T-helper 17 cell (primary cell): ENCODE data around the gene IL21R. TPM values are rescaled to one million over a fixed set of nuclear protein-coding genes. Genes with fewer than 3 reads are reported as not detected.

Experiments used
- ATAC-seq: fragments of 150-1000 bp; cut with Tn5 transposase; 2 replicates; pipeline ENCODE4 v1.10.0; 2021; ENCODE audit warnings: mild to moderate bottlenecking, moderate library complexity
- DNase-seq, 3 donors: peaks; one replicate each; pipeline versions ENCODE4 v3.0.0 to v3.0.0-alpha.2; 2020 to 2021
- H3K9me3 ChIP-seq: one replicate; pipeline ENCODE4 v1.7.0; 2013; ENCODE audit warnings: low read length, mild to moderate bottlenecking; ENCODE audit not compliant: control insufficient read depth, poor library complexity, severe bottlenecking
- H3K27ac Mint-ChIP-seq: one replicate; pipeline ENCODE4 v1.8.0; 2022; ENCODE audit warnings: mild to moderate bottlenecking, moderate library complexity, mixed read lengths
- H3K27me3 Mint-ChIP-seq: one replicate; pipeline ENCODE4 v1.8.0; 2022; ENCODE audit warnings: mixed read lengths
- H3K36me3 Mint-ChIP-seq: one replicate; pipeline ENCODE4 v1.8.0; 2022; ENCODE audit warnings: low read depth, mixed read lengths
- H3K4me1 Mint-ChIP-seq: one replicate; pipeline ENCODE4 v1.8.0; 2022; ENCODE audit warnings: mild to moderate bottlenecking, mixed read lengths
- H3K4me3 Mint-ChIP-seq: one replicate; pipeline ENCODE4 v1.8.0; 2022; ENCODE audit warnings: mild to moderate bottlenecking, moderate library complexity, mixed read lengths
- total RNA-seq, 4 donors: library from RNA in 2 of 4; stranded (reverse) in 2 of 4; gene quantifications; one replicate each; pipeline ENCODE4 v1.2.3 and lab custom pipeline; 2022 to 2026

Gene IL21R
- total RNA-seq, 2 donors from 2014 or later = 17.6 to 26.4 TPM

GRCh38 chr16:27439271-27440018 lies 37.5 kb downstream of the IL21R start:
- peaks cover 8% of the 10 kb centered on the region for H3K4me1 Mint-ChIP-seq
- peaks cover 15% of the 10 kb centered on the region for H3K36me3 Mint-ChIP-seq
- ATAC-seq (no peak), DNase-seq (peak in 1 of 3 donors; percentile 1)
- H3K9me3 ChIP-seq = no peaks in the 10 kb centered on the region
- H3K27ac Mint-ChIP-seq = peak overlapping the region; percentile 0
- no peak overlapping the region for H3K4me3 Mint-ChIP-seq
- H3K27me3 Mint-ChIP-seq = no peaks in the 10 kb centered on the region

- H3K4me1 Mint-ChIP-seq = peaks cover 13% of the 10 kb centered on the region
- H3K36me3 Mint-ChIP-seq = peaks cover 13% of the 10 kb centered on the region
- H3K4me3 Mint-ChIP-seq = no peak overlapping the region
- H3K27me3 Mint-ChIP-seq = no peaks in the 10 kb centered on the region
- DNase-seq (no peak), ATAC-seq (no peak)
- no peak overlapping the region for H3K27ac Mint-ChIP-seq
- H3K9me3 ChIP-seq = no peaks in the 10 kb centered on the region
These were observed 39.3 kb downstream of the IL21R start for GRCh38 chr16:27441276-27441675.

GRCh38 chr16:27441998-27442397 lies 40.0 kb downstream of the IL21R start:
- no peaks in the 10 kb centered on the region for H3K27me3 Mint-ChIP-seq
- no peak overlapping the region for H3K27ac Mint-ChIP-seq

GRCh38 chr16:27444015-27444414 lies 42.0 kb downstream of the IL21R start:
- H3K27ac Mint-ChIP-seq = no peak overlapping the region
- ATAC-seq (no peak), DNase-seq (no peak)
- no peak overlapping the region for H3K4me3 Mint-ChIP-seq
- H3K27me3 Mint-ChIP-seq = no peaks in the 10 kb centered on the region
- H3K9me3 ChIP-seq = no peaks in the 10 kb centered on the region
- peaks cover 28% of the 10 kb centered on the region for H3K4me1 Mint-ChIP-seq
- peaks cover 22% of the 10 kb centered on the region for H3K36me3 Mint-ChIP-seq

More at GRCh38 chr16:27441998-27442397, 40.0 kb downstream of the IL21R start:
- Mint-ChIP-seq H3K4me1 (peaks cover 18% of the 10 kb centered on the region), H3K36me3 (peaks cover 18% of the 10 kb centered on the region), H3K4me3 (no peak overlapping the region)
- ATAC-seq (no peak), DNase-seq (no peak)
- H3K9me3 ChIP-seq = no peaks in the 10 kb centered on the region

- H3K4me3 Mint-ChIP-seq = no peak overlapping the region
- H3K36me3 Mint-ChIP-seq = peaks cover 17% of the 10 kb centered on the region
- ATAC-seq (no peak), DNase-seq (peak in 1 of 3 donors; percentile 1)
- no peaks in the 10 kb centered on the region for H3K9me3 ChIP-seq
- H3K4me1 Mint-ChIP-seq = peaks cover 28% of the 10 kb centered on the region
- no peak overlapping the region for H3K27ac Mint-ChIP-seq
- no peaks in the 10 kb centered on the region for H3K27me3 Mint-ChIP-seq
These were observed 42.5 kb downstream of the IL21R start for GRCh38 chr16:27444470-27444869.

GRCh38 chr16:27445502-27446175 lies 43.7 kb downstream of the IL21R start:
- Mint-ChIP-seq H3K27me3 (no peaks in the 10 kb centered on the region), H3K36me3 (peaks cover 16% of the 10 kb centered on the region), H3K27ac (peak overlapping the region; percentile 90), H3K4me1 (peaks cover 36% of the 10 kb centered on the region), H3K4me3 (no peak overlapping the region)
- H3K9me3 ChIP-seq = no peaks in the 10 kb centered on the region
- ATAC-seq (no peak), DNase-seq (no peak)

GRCh38 chr16:27446721-27447120 lies 44.7 kb downstream of the IL21R start:
- H3K27me3 Mint-ChIP-seq = no peaks in the 10 kb centered on the region
- peak; percentile 87 for ATAC-seq
- peak overlapping the region; percentile 79 for H3K4me3 Mint-ChIP-seq

GRCh38 chr16:27447301-27447700 lies 45.3 kb downstream of the IL21R start:
- no peak for ATAC-seq
- Mint-ChIP-seq H3K27me3 (no peaks in the 10 kb centered on the region), H3K4me3 (peak overlapping the region; percentile 79), H3K36me3 (peaks cover 16% of the 10 kb centered on the region), H3K27ac (peak overlapping the region; percentile 90), H3K4me1 (peaks cover 47% of the 10 kb centered on the region)
- DNase-seq = no peak
- H3K9me3 ChIP-seq = no peaks in the 10 kb centered on the region

More at GRCh38 chr16:27446721-27447120, 44.7 kb downstream of the IL21R start:
- Mint-ChIP-seq H3K27ac (peak overlapping the region; percentile 90), H3K4me1 (peaks cover 44% of the 10 kb centered on the region), H3K36me3 (peaks cover 16% of the 10 kb centered on the region)
- DNase-seq = peak; percentile 53 to 75 (median 70)
- no peaks in the 10 kb centered on the region for H3K9me3 ChIP-seq

- peaks cover 50% of the 10 kb centered on the region for H3K4me1 Mint-ChIP-seq
- peak overlapping the region; percentile 90 for H3K27ac Mint-ChIP-seq
- H3K9me3 ChIP-seq = no peaks in the 10 kb centered on the region
- H3K36me3 Mint-ChIP-seq = peaks cover 12% of the 10 kb centered on the region
- H3K27me3 Mint-ChIP-seq = no peaks in the 10 kb centered on the region
- DNase-seq = no peak
- no peak overlapping the region for H3K4me3 Mint-ChIP-seq
- no peak for ATAC-seq
These were observed 46.8 kb downstream of the IL21R start for GRCh38 chr16:27448532-27449433.

- peak overlapping the region; percentile 75 for H3K4me3 Mint-ChIP-seq
- peaks cover 52% of the 10 kb centered on the region for H3K4me1 Mint-ChIP-seq
- no peaks in the 10 kb centered on the region for H3K27me3 Mint-ChIP-seq
- H3K27ac Mint-ChIP-seq = peak overlapping the region; percentile 90
- peak; percentile 78 for ATAC-seq
- H3K36me3 Mint-ChIP-seq = peaks cover 9% of the 10 kb centered on the region
- H3K9me3 ChIP-seq = no peaks in the 10 kb centered on the region
- DNase-seq = peak; percentile 57 to 72 (median 71)
These were observed 47.6 kb downstream of the IL21R start for GRCh38 chr16:27449434-27450195.

- ATAC-seq = no peak
- Mint-ChIP-seq H3K4me3 (peak overlapping the region; percentile 75), H3K4me1 (peaks cover 50% of the 10 kb centered on the region), H3K27me3 (no peaks in the 10 kb centered on the region), H3K36me3 (peaks cover 9% of the 10 kb centered on the region), H3K27ac (peak overlapping the region; percentile 90)
- DNase-seq = no peak
- H3K9me3 ChIP-seq = no peaks in the 10 kb centered on the region
These were observed 48.2 kb downstream of the IL21R start for GRCh38 chr16:27450196-27450549.

- H3K4me1 Mint-ChIP-seq = peaks cover 48% of the 10 kb centered on the region
- peak overlapping the region; percentile 90 for H3K27ac Mint-ChIP-seq
- no peak overlapping the region for H3K4me3 Mint-ChIP-seq
- no peaks in the 10 kb centered on the region for H3K27me3 Mint-ChIP-seq
- H3K36me3 Mint-ChIP-seq = peaks cover 3% of the 10 kb centered on the region
- ATAC-seq = no peak
- no peak for DNase-seq
- no peaks in the 10 kb centered on the region for H3K9me3 ChIP-seq
These were observed 50.9 kb downstream of the IL21R start for GRCh38 chr16:27452569-27453493.
